ENCODE data around the gene ZCCHC14. TPM values are rescaled to one million over a fixed set of nuclear protein-coding genes. Genes with fewer than 3 reads are reported as not detected.

The ZCCHC14 gene
- total RNA-seq, 1 donor from 2014 or later, result 19.0 TPM

GRCh38 chr16:87368029-87368770 lies 124.6 kb downstream of the ZCCHC14 start:
- Histone ChIP-seq H3K9ac (ENCODE audit: low read length) (no peak overlapping the region), H3K27ac (ENCODE audit: low read depth, low read length) (no peak overlapping the region), H3K79me2 (ENCODE audit: insufficient read depth, low read length) (peaks cover 89% of the 10 kb centered on the region), H3K27me3 (ENCODE audit: insufficient read depth, low read length) (no peaks in the 10 kb centered on the region), H2AFZ (ENCODE audit: low read depth, low read length) (no peak overlapping the region), H3K4me3 (ENCODE audit: insufficient read depth, low read depth, low read length) (no peak overlapping the region), H3K4me1 (ENCODE audit: insufficient read depth, low read length) (no peaks in the 10 kb centered on the region), H3K9me3 (ENCODE audit: insufficient read depth, low read depth, low read length) (no peaks in the 10 kb centered on the region), H3K36me3 (ENCODE audit: insufficient read depth, low read length) (no peaks in the 10 kb centered on the region), H3K4me2 (ENCODE audit: low read length) (no peak overlapping the region), H4K20me1 (ENCODE audit: insufficient read depth, low read length) (peaks cover 88% of the 10 kb centered on the region)
- Mint-ChIP-seq H3K4me1 (ENCODE audit: low read depth, unreplicated experiment) (peaks cover 2% of the 10 kb centered on the region), H3K4me3 (ENCODE audit: unreplicated experiment) (no peak overlapping the region), H3K27me3 (ENCODE audit: low read depth, unreplicated experiment) (no peaks in the 10 kb centered on the region), H3K36me3 (ENCODE audit: low read depth, unreplicated experiment) (peaks cover 4% of the 10 kb centered on the region), H3K9me3 (ENCODE audit: unreplicated experiment) (no peaks in the 10 kb centered on the region), H3K27ac (ENCODE audit: unreplicated experiment) (no peak overlapping the region)
- FAIRE-seq (no peak), DNase-seq (ENCODE audit: low read depth) (no peak)
- TF ChIP-seq CTCF (IDR thresholded peaks at IDR 0.05; ENCODE audit: insufficient read depth, low read depth, low read length) (no peak), EZH2 (IDR thresholded peaks at IDR 0.05; ENCODE audit: insufficient read depth, low read length) (no peak)

- Mint-ChIP-seq H3K36me3 (ENCODE audit: low read depth, unreplicated experiment) (peaks cover 4% of the 10 kb centered on the region), H3K4me3 (ENCODE audit: unreplicated experiment) (no peak overlapping the region), H3K4me1 (ENCODE audit: low read depth, unreplicated experiment) (peaks cover 2% of the 10 kb centered on the region), H3K27ac (ENCODE audit: unreplicated experiment) (no peak overlapping the region), H3K9me3 (ENCODE audit: unreplicated experiment) (no peaks in the 10 kb centered on the region), H3K27me3 (ENCODE audit: low read depth, unreplicated experiment) (no peaks in the 10 kb centered on the region)
- H4K20me1 ChIP-seq (ENCODE audit: insufficient read depth, low read length), result peaks cover 88% of the 10 kb centered on the region
- H2AFZ ChIP-seq (ENCODE audit: low read depth, low read length), result no peak overlapping the region
- TF ChIP-seq EZH2 (IDR thresholded peaks at IDR 0.05; ENCODE audit: insufficient read depth, low read length) (no peak), CTCF (IDR thresholded peaks at IDR 0.05; ENCODE audit: insufficient read depth, low read depth, low read length) (no peak)
- no peaks in the 10 kb centered on the region for H3K4me1 ChIP-seq (ENCODE audit: insufficient read depth, low read length)
- no peak for FAIRE-seq
- H3K27ac ChIP-seq (ENCODE audit: low read depth, low read length), result no peak overlapping the region
- H3K9me3 ChIP-seq (ENCODE audit: insufficient read depth, low read depth, low read length), result no peaks in the 10 kb centered on the region
- no peaks in the 10 kb centered on the region for H3K27me3 ChIP-seq (ENCODE audit: insufficient read depth, low read length)
- no peaks in the 10 kb centered on the region for H3K36me3 ChIP-seq (ENCODE audit: insufficient read depth, low read length)
- H3K4me2 ChIP-seq (ENCODE audit: low read length), result no peak overlapping the region
- no peak for DNase-seq (ENCODE audit: low read depth)
- H3K79me2 ChIP-seq (ENCODE audit: insufficient read depth, low read length), result peaks cover 88% of the 10 kb centered on the region
- no peak overlapping the region for H3K4me3 ChIP-seq (ENCODE audit: insufficient read depth, low read depth, low read length)
- H3K9ac ChIP-seq (ENCODE audit: low read length), result no peak overlapping the region
These were observed 125.3 kb downstream of the ZCCHC14 start for GRCh38 chr16:87367529-87367928.

GRCh38 chr16:87366930-87367329 lies 125.9 kb downstream of the ZCCHC14 start:
- Histone ChIP-seq H3K27me3 (ENCODE audit: insufficient read depth, low read length) (no peaks in the 10 kb centered on the region), H3K9ac (ENCODE audit: low read length) (no peak overlapping the region), H3K27ac (ENCODE audit: low read depth, low read length) (no peak overlapping the region), H4K20me1 (ENCODE audit: insufficient read depth, low read length) (peaks cover 85% of the 10 kb centered on the region), H3K4me1 (ENCODE audit: insufficient read depth, low read length) (no peaks in the 10 kb centered on the region), H3K79me2 (ENCODE audit: insufficient read depth, low read length) (peaks cover 85% of the 10 kb centered on the region), H2AFZ (ENCODE audit: low read depth, low read length) (no peak overlapping the region), H3K36me3 (ENCODE audit: insufficient read depth, low read length) (no peaks in the 10 kb centered on the region), H3K4me3 (ENCODE audit: insufficient read depth, low read depth, low read length) (no peak overlapping the region), H3K4me2 (ENCODE audit: low read length) (no peak overlapping the region), H3K9me3 (ENCODE audit: insufficient read depth, low read depth, low read length) (no peaks in the 10 kb centered on the region)
- TF ChIP-seq CTCF (IDR thresholded peaks at IDR 0.05; ENCODE audit: insufficient read depth, low read depth, low read length), result no peak
- TF ChIP-seq EZH2 (IDR thresholded peaks at IDR 0.05; ENCODE audit: insufficient read depth, low read length), result no peak
- Mint-ChIP-seq H3K4me3 (ENCODE audit: unreplicated experiment) (no peak overlapping the region), H3K36me3 (ENCODE audit: low read depth, unreplicated experiment) (peaks cover 5% of the 10 kb centered on the region), H3K27me3 (ENCODE audit: low read depth, unreplicated experiment) (no peaks in the 10 kb centered on the region), H3K27ac (ENCODE audit: unreplicated experiment) (no peak overlapping the region), H3K9me3 (ENCODE audit: unreplicated experiment) (no peaks in the 10 kb centered on the region), H3K4me1 (ENCODE audit: low read depth, unreplicated experiment) (peaks cover 3% of the 10 kb centered on the region)
- no peak for DNase-seq (ENCODE audit: low read depth)
- FAIRE-seq, result no peak
